IMR-90 (cell line): ENCODE measurements around the gene NFATC1. TPM values are rescaled to one million over a fixed set of nuclear protein-coding genes. Genes with fewer than 3 reads are reported as not detected.

ENCODE experiments used
- ATAC-seq: fragments of 200-7000 bp; cut with Tn5 transposase; 2 replicates; pipeline ENCODE4 v1.9.1; 2020; ENCODE audit warnings: low read depth, mild to moderate bottlenecking, moderate library complexity
- BruUV-seq: library from RNA; stranded (reverse); fragments of 400-500 nt; replicated peaks from 2 replicates; lab custom pipeline; 2021; lab: Mats Ljungman, UMichigan
- CTCF ChIA-PET: fragments of 300-600 bp; formaldehyde crosslinking; extraction: SDS; loops from one replicate; lab custom pipeline; 2021; ENCODE audit warnings: antibody characterized with exemption; lab: Yijun Ruan, JAX
- POLR2A ChIA-PET: fragments of 300-600 bp; sonication (Branson Sonifier 250); formaldehyde crosslinking; loops from one replicate; lab custom pipeline; 2022; ENCODE audit warnings: antibody characterized with exemption; ENCODE audit not compliant: unreplicated experiment; lab: Charles Lee
- DNase-seq: peaks from one replicate; pipeline ENCODE4 v3.0.0; 2013
- H2AFZ ChIP-seq: replicated peaks from 2 replicates; pipeline ENCODE3; 2013; ENCODE audit warnings: low read length, mild to moderate bottlenecking; ENCODE audit not compliant: poor library complexity
- H2AK5ac ChIP-seq: 2 replicates; pipeline ENCODE4 v1.6.1; 2013; ENCODE audit warnings: low read depth, low read length, inconsistent platforms
- H2AK9ac ChIP-seq: replicated peaks from 2 replicates; pipeline ENCODE3; 2013; ENCODE audit warnings: mild to moderate bottlenecking, low read depth, low read length, moderate library complexity; ENCODE audit not compliant: poor library complexity
- H2BK120ac ChIP-seq: 2 replicates; pipeline ENCODE4 v1.6.1; 2013; ENCODE audit warnings: low read depth, low read length, inconsistent platforms
- H2BK15ac ChIP-seq: 3 replicates; pipeline ENCODE4 v1.6.1; 2013; ENCODE audit warnings: low read depth, low read length, inconsistent platforms
- H2BK20ac ChIP-seq: 2 replicates; pipeline ENCODE4 v1.6.1; 2013; ENCODE audit warnings: low read depth, mild to moderate bottlenecking, inconsistent platforms, low read length, moderate library complexity
- H2BK5ac ChIP-seq: 2 replicates; pipeline ENCODE4 v1.6.1; 2013; ENCODE audit warnings: mild to moderate bottlenecking, low read depth, low read length, inconsistent platforms; ENCODE audit not compliant: poor library complexity, severe bottlenecking
- H3K14ac ChIP-seq: replicated peaks from 2 replicates; pipeline ENCODE4 v1.6.1; 2013; ENCODE audit warnings: low read depth, low read length, inconsistent platforms
- H3K18ac ChIP-seq: 2 replicates; pipeline ENCODE4 v1.6.1; 2013; ENCODE audit warnings: low read depth, low read length, control low read depth
- H3K23ac ChIP-seq: 2 replicates; pipeline ENCODE4 v1.6.1; 2013; ENCODE audit warnings: low read depth, low read length, inconsistent platforms
- H3K27ac ChIP-seq: 2 replicates; pipeline ENCODE4 v1.5.1; 2013; ENCODE audit warnings: mild to moderate bottlenecking, control low read depth, low read length; ENCODE audit not compliant: insufficient read depth
- H3K27me3 ChIP-seq: 2 replicates; pipeline ENCODE4 v1.6.1; 2013; ENCODE audit warnings: low read length; ENCODE audit not compliant: control insufficient read depth, insufficient read depth
- H3K36me3 ChIP-seq: 2 replicates; pipeline ENCODE4 v1.6.1; 2013; ENCODE audit warnings: low read length, mixed read lengths; ENCODE audit not compliant: control insufficient read depth, insufficient read depth
- H3K4ac ChIP-seq: 2 replicates; pipeline ENCODE4 v1.6.1; 2013; ENCODE audit warnings: low read depth, low read length, inconsistent platforms
- H3K4me1 ChIP-seq: 2 replicates; pipeline ENCODE4 v1.6.1; 2013; ENCODE audit warnings: low read length, mixed read lengths; ENCODE audit not compliant: control insufficient read depth, insufficient read depth
- H3K4me2 ChIP-seq: 2 replicates; pipeline ENCODE4 v1.6.1; 2013; ENCODE audit warnings: low read depth, mild to moderate bottlenecking, control low read depth, low read length, moderate library complexity
- H3K4me3 ChIP-seq: 2 replicates; pipeline ENCODE4 v1.5.1; 2013; ENCODE audit warnings: low read depth, mild to moderate bottlenecking, control low read depth, low read length, moderate library complexity; ENCODE audit not compliant: insufficient read depth
- H3K56ac ChIP-seq: 2 replicates; pipeline ENCODE4 v1.6.1; 2013; ENCODE audit warnings: low read length, inconsistent platforms; ENCODE audit not compliant: insufficient read depth; ENCODE audit errors: extremely low read depth
- H3K79me1 ChIP-seq, 2 experiments: 2 replicates each; pipeline ENCODE4 v1.6.1; 2013; ENCODE audit warnings: low read length in 2 of 2, inconsistent platforms in 1 of 2, low read depth in 1 of 2
- H3K9ac ChIP-seq: 2 replicates; pipeline ENCODE4 v1.6.1; 2013; ENCODE audit warnings: low read depth, low read length, control low read depth
- H3K9me1 ChIP-seq: 2 replicates; pipeline ENCODE4 v1.6.1; 2013; ENCODE audit warnings: low read length, inconsistent platforms; ENCODE audit not compliant: insufficient read depth
- H3K9me3 ChIP-seq: 2 replicates; pipeline ENCODE4 v1.6.1; 2013; ENCODE audit warnings: low read length; ENCODE audit not compliant: control insufficient read depth, insufficient read depth
- H4K20me1 ChIP-seq: 2 replicates; pipeline ENCODE4 v1.6.1; 2013; ENCODE audit warnings: low read length, inconsistent platforms; ENCODE audit not compliant: insufficient read depth
- H4K5ac ChIP-seq: 2 replicates; pipeline ENCODE4 v1.6.1; 2013; ENCODE audit warnings: mild to moderate bottlenecking, low read depth, low read length, control low read depth
- H4K8ac ChIP-seq, 2 experiments: 2 replicates each; pipeline ENCODE4 v1.6.1; 2013; ENCODE audit warnings: low read depth in 2 of 2, low read length in 2 of 2, control low read depth in 1 of 2, inconsistent platforms in 1 of 2
- H4K91ac ChIP-seq: 2 replicates; pipeline ENCODE4 v1.6.1; 2013; ENCODE audit warnings: low read depth, low read length, inconsistent platforms; ENCODE audit not compliant: insufficient read depth
- BHLHE40 ChIP-seq: fragments of 150-350 bp; IDR thresholded peaks from 2 replicates; pipeline ENCODE4 v1.6.1; 2016; ENCODE audit warnings: mild to moderate bottlenecking, low read depth, low read length
- CEBPB ChIP-seq: IDR thresholded peaks from 2 replicates; pipeline ENCODE4 v1.6.1; 2012; ENCODE audit warnings: low read depth, low read length, improper control_type of control experiment
- CHD1 ChIP-seq: IDR thresholded peaks from 2 replicates; pipeline ENCODE4 v1.6.1; 2012; ENCODE audit warnings: low read depth, low read length, improper control_type of control experiment
- CTCF ChIP-seq: conservative IDR thresholded peaks from 2 replicates; pipeline ENCODE4 v1.5.1; 2012; ENCODE audit warnings: mild to moderate bottlenecking, low read depth, low read length, improper control_type of control experiment
- FOS ChIP-seq: fragments of 150-350 bp; IDR thresholded peaks from 2 replicates; pipeline ENCODE4 v1.6.1; 2016; ENCODE audit warnings: low read depth, low read length
- MAFK ChIP-seq: IDR thresholded peaks from 2 replicates; pipeline ENCODE4 v1.6.1; 2012; ENCODE audit warnings: low read depth, low read length, improper control_type of control experiment
- MAZ ChIP-seq: IDR thresholded peaks from 2 replicates; pipeline ENCODE4 v1.6.1; 2012; ENCODE audit warnings: low read depth, mild to moderate bottlenecking, low read length, improper control_type of control experiment, moderate library complexity, borderline replicate concordance
- RAD21 ChIP-seq: IDR thresholded peaks from 2 replicates; pipeline ENCODE4 v1.6.1; 2012; ENCODE audit warnings: low read length, improper control_type of control experiment
- RCOR1 ChIP-seq: IDR thresholded peaks from 2 replicates; pipeline ENCODE4 v1.6.1; 2012; ENCODE audit warnings: mild to moderate bottlenecking, low read length, improper control_type of control experiment; ENCODE audit not compliant: insufficient replicate concordance
- WGBS, 2 experiments: methylation state at CpG; one replicate each; pipeline versions ENCODE4 v1.1.5 to v1.1.7; 2013; ENCODE audit warnings: missing lambda C conversion rate in 2 of 2; ENCODE audit not compliant: insufficient read length in 1 of 2; ENCODE audit errors: extremely low coverage in 2 of 2; 5-methylcytosine and 5-hydroxymethylcytosine counted together
- dilution Hi-C: fragments of 300-500 bp; cut with HindIII; formaldehyde crosslinking; loops from one replicate; pipeline ENCODE4 v1.14.3; 2018; ENCODE audit warnings: low sequenced_read_pairs; ENCODE audit not compliant: unreplicated experiment
- in situ Hi-C: fragments of 300-500 bp; cut with MboI; formaldehyde crosslinking; loops from 3 replicates; pipeline ENCODE4 v1.14.3; 2019; ENCODE audit warnings: low sequenced_read_pairs, inconsistent platforms, mixed read lengths
- intact Hi-C: fragments of 100-400 bp; cut with micrococcal nuclease; formaldehyde crosslinking; loops from 2 replicates; pipeline ENCODE4 v1.10.0; 2022
- polyA plus RNA-seq, 3 experiments: library from polyadenylated mRNA; depleted of rRNA; stranded (reverse); fragments of >200 nt; gene quantifications; 2 replicates each; pipeline ENCODE4 v1.2.3, GENCODE V29; 2012; ENCODE audit warnings: low replicate concordance in 1 of 3
- total RNA-seq: library from RNA; depleted of rRNA; stranded (reverse); fragments of >200 nt; gene quantifications from 2 replicates; pipeline ENCODE4 v1.2.3, GENCODE V29; 2012

NFATC1 gene
- total and polyA plus RNA-seq, 2 of the 4 experiments (the other 2 are of a cell fraction) = 0.36 to 1.8 TPM

GRCh38 chr18:79413025-79413424 is 17.3 kb downstream of the NFATC1 start:
- no peak for DNase-seq
- no peak for ATAC-seq

More at GRCh38 chr18:79413025-79413424, 17.3 kb downstream of the NFATC1 start:
- Histone ChIP-seq H4K91ac (no peak overlapping the region), H3K9me3 (no peaks in the 10 kb centered on the region), H3K4me1 (no peaks in the 10 kb centered on the region), H2AFZ (no peak overlapping the region), H4K20me1 (no peaks in the 10 kb centered on the region), H3K9me1 (no peaks in the 10 kb centered on the region), H3K23ac (no peak overlapping the region), H3K4me3 (no peak overlapping the region), H2BK20ac (no peak overlapping the region), H2BK15ac (no peak overlapping the region), H3K4ac (no peak overlapping the region), H2AK9ac (no peak overlapping the region), H3K56ac (no peak overlapping the region), H2AK5ac (no peak overlapping the region), H4K8ac (no peak overlapping the region), H2BK120ac (no peak overlapping the region), H3K79me1 (no peaks in the 10 kb centered on the region), H3K36me3 (peaks cover 14% of the 10 kb centered on the region; the same call in 1 of the 2 replicates), H3K9ac (no peak overlapping the region), H3K18ac (no peak overlapping the region), H3K4me2 (no peak overlapping the region), H3K27me3 (no peaks in the 10 kb centered on the region), H3K14ac (no peak overlapping the region), H4K5ac (no peak overlapping the region), H3K27ac (no peak overlapping the region), H2BK5ac (no peak overlapping the region)
- WGBS, 2 experiments = 83% methylated on average over 9 of the region's 16 CpGs; no CpG with 5 or more reads in 1 of the 2 experiments
- in situ Hi-C loops = no loop called here
- ChIA-PET CTCF (no interaction called here), POLR2A (no interaction called here)
- dilution Hi-C loops = no loop called here
- BruUV-seq = no TSS peak
- TF ChIP-seq RAD21 (no peak), CHD1 (no peak), MAFK (no peak), CEBPB (no peak), MAZ (no peak), RCOR1 (no peak), BHLHE40 (no peak), FOS (no peak), CTCF (no peak)
- intact Hi-C loops = no loop called here
